Activated CD4-positive, CD25-positive, alpha-beta regulatory T cell treated with anti-CD3 and anti-CD28 coated beads, Interleukin-2, amount 50 U/mL, for 24 hours (primary cell): ENCODE measurements around the gene FDXR.
"Not testable (repeated sequence)": the region's sequence is repeated elsewhere in the genome, so short reads cannot be mapped to it uniquely, and the experiment has no call there.

ENCODE experiments used
- ATAC-seq, 2 donors: fragments of 150-1000 bp; cut with Tn5 transposase; one replicate each; pipeline ENCODE4 v1.10.0; 2021; ENCODE audit warnings: mild to moderate bottlenecking in 1 of 2, moderate library complexity in 1 of 2

FDXR gene

DNA sequence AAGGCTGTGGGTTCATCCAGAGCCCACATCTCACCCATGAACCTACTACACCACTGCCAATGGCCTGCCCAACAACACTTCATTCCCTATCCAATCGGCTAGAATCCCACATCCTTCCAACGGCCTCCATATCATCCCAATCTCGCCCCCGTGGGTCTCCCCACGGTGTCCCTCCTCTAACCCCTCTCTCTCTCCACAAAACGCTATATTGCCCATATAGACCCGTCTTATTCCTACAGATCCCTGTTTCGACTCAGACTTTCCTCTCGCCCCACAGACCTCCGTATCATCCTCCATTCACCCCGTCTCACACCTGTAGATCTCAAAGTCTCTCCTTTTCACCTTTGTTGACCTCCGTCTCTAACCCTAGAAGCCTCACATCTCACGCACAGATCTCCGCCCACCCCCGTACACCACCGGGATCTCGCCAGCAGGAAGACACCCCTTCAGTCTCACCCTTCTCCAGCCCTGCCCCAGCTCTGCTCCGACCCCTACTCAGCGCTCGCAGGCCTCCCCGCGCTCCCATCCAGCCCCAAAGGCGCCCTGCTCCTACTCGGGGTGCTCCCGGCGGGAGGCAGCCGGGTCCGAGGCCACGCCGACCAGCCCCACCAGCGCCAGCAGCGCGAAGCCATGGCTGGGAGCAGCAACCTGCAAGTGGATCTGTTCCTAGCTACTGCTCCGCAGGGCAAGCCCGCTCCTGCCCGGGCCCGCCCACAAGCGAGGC is at the start of gene FDXR:
Gene FDXR (minus strand): TSS at position 682 of the 724 bp plus-strand sequence. CDS start 50 bp downstream, at position 632.
- peak; percentile 2 to 5 for ATAC-seq

GRCh38 chr17:74922172-74922571 is 49.4 kb upstream of the FDXR start:
- no peak for ATAC-seq

- no peak for ATAC-seq
Observed at GRCh38 chr17:74921769-74922168, 49.0 kb upstream of the FDXR start.

DNA sequence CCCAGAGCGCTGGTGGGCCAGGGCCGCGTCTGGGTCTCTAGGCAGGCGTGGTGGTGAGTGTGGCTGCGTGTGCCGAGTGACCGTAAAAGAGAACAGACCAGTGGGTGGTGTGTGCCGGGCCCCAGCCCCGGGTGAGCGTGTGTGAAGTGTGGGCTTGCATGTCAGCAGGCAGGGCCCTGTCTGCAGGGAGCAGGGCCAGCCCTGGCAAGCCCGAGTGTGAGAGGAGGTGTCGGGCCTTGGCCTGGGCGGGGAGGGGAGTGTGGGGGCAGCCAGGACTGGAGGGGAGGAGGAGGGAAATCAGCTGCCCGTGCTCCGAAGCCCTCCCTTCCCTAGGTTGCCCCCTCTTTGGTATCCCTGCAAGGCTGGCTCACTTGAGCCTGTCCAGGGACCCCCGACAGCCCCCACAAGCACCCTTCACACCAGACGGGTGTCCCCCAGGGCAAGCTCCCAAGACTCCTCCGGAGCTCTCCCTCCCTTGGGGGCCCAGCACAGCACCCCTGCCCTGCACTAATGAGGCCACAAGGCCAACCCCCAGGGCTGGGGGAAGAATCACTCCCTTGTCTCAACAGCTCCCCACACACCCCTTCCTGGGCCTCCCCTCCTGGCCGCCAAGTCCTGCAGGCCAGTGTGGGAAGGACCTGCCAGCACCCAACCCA is 48.4 kb upstream of the FDXR start:
- no peak for ATAC-seq

GRCh38 chr17:74920642-74921025 is 47.8 kb upstream of the FDXR start:
- ATAC-seq: no peak

DNA sequence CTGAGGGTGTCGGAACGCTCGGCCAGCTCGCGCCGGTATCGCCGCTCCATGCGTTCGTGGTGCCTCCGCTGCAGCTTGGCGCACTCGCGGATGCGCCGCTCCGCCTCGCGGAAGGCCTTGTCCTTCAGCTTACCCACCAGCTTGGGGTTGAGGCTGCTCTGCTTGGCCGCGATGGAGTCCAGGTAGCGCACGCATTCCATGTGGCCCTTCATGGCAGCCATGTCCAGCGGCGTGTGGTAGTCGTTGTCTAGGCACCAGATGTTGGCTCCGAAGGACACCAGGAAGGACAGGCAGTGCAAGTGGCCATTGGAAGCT is 47.5 kb upstream of the FDXR start:
- no peak for ATAC-seq

- no peak for ATAC-seq
Observed at GRCh38 chr17:74919440-74920305, 46.9 kb upstream of the FDXR start.

DNA sequence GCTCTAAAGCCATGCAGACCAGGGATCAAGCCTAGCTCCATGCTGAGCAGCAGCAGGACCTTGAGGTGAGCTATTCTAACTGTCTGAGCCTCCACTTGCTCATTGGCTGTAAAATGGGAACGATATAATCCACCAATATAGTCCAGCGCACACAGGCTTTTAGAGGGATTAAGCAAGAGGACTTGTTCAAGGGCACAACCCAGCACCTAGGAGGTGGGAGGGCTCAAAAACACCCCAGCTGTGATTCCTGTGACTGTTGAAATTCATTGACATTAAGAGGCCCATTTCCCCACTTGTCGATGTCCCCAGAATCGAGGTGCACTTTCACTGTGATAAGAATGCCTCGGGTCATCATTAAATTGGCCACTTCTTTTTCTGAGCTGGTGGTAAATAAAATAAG is 46.1 kb upstream of the FDXR start:
- ATAC-seq: no peak

GRCh38 chr17:74917430-74917829 is 44.6 kb upstream of the FDXR start:
- no peak for ATAC-seq

DNA sequence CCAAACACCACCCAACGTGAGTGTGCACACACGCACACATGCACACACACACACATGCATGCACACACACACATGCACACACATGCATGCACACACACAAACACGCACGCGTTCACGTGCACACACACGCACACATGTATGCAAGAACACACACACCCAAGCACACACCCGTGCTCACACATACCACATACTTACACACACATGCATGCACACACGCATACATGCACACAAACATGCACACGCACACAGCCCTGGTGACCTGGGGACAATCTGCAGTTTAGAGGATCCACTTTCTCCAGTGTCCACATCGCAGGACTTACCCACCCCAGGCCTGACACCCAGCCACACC is 44.0 kb upstream of the FDXR start:
- ATAC-seq: no peak

DNA sequence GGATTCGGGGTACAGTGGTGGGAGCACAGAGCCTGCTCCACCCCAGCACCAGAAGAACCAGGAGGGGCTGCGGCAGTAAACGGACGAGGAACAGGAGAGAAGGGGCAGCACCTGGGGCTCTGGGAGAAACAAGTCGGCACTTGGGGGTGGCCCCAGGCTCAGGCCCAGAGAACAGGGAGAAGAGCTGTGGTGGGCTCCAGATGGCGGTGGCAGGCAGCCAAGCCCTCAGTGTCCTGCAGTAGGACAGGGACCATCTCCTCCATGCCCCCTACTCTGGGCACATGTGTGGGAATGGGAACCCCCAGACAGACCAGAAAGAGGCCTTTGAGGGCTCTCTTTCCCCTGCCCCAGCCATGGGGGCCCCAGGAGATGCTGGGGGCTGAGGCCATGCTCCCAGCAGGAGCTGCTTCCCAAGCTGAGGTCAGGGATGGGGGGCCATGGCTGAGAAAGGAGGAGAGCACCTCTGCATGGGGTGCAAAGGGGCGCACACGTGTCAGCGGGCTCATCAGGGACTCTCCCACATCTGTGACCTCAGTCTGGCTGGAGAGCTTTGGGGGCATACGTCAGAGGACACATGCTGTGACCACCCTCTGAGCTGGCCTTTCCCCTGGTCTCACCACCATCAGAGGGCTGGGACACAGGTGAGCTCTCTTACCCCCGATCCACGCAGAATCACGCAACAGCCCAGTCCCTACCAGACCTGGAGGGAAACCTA is 43.5 kb upstream of the FDXR start:
- ATAC-seq: no peak

- ATAC-seq: not testable (repeated sequence)
Observed at GRCh38 chr17:74911423-74911822, 38.6 kb upstream of the FDXR start.

DNA sequence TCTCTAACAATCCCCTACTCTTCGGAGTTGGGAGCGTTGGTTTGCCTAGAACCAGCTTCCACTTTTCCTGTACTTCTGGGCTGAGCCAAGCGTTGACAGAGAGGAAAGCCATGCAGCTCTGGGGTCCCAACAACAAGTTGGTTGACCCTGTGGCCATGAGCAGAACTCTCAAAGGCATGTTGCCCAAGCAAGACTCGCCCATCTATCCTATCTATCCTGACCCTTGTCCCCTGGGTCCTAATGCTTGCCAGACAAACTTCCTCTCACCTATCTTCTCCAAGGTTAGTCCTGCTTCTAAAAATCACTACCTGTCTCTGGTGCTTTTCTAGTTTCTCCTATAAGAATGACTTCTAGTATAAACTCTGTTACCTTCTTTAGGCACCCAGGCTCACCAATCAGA is 36.3 kb upstream of the FDXR start:
- not testable (repeated sequence) for ATAC-seq

DNA sequence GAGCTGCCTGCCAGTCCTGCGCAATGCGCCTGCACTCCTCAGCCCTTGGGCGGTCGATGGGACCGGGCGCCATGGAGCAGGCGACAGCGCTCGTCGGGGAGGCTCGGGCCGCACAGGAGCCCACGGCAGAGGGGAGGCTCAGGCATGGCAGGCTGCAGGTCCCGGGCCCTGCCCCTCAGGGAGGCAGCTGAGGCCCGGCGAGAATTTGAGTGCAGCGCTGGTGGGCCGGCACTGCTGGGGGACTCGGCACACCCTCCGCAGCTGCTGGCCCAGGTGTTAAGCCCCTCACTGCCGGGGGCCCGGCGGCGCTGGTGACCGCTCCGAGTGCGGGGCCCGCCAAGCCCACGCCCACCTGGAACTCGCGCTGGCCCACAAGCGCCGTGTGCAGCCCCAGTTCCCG is 34.2 kb upstream of the FDXR start:
- no peak for ATAC-seq

DNA sequence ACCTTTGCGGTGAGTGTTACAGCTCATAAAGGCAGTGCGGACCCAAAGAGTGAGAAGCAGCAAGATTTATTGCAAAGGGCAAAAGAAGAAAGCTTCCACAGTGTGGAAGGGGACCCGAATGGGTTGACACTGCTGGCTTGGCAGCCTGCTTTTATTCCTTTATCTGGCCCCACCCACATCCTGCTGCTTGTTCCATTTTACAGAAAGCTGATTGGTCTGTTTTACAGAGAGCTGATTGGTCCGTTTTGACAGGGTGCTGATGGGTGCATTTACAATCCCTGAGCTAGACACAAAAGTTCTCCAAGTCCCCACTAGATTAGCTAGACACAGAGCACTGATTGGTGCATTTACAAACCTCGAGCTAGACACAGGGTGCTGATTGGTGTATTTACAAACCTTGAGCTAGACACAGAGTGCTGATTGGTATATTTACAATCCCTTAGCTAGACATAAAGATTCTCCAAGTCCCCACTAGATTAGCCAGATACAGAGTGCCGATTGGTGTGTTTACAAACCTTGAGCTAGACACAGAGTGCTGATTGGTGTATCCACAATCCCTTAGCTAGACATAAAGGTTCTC is 33.5 kb upstream of the FDXR start:
- not testable (repeated sequence) for ATAC-seq

- no peak for ATAC-seq
Observed at GRCh38 chr17:74904687-74905409, 32.1 kb upstream of the FDXR start.

- ATAC-seq: no peak
Observed at GRCh38 chr17:74903671-74904070, 30.9 kb upstream of the FDXR start.

GRCh38 chr17:74903034-74903433 is 30.2 kb upstream of the FDXR start:
- no peak for ATAC-seq

DNA sequence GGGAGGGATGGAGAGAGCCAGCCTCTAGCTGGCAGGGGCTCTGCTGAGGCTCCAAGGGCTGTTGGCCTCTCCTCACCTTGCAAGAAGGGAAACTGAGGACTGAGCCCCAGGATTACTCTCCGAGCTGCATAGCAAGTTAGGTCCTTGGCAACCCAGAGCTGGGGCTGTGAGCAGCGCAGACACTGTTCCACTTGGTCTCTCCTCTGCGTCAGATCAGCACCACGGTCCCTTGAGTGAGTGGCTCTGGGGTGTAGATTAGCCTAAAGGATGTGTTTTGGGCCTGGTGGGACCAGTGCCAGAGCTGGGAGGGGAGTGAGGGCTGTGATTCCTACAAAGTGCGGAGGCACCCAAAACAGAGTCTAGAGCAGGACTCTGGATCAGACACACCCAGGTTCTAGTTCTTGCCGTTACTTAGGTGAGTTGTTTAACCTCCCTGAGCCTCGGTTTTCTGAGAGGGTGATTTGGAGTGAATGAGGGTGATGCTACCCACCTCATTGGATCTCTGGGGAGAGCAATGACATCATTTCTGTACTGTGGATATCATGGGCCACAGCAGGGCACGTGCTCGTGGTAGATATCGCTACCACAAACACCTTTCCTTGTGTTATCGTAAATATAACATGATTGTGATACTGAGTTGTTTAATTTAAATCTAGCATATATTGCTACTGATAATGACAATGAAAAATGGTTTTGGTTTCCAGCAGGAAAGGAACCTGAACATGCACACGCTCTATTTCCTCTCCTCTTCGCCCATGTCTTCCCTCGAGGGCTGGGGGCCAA is 28.8 kb upstream of the FDXR start:
- no peak for ATAC-seq

GRCh38 chr17:74900208-74900607 is 27.4 kb upstream of the FDXR start:
- no peak for ATAC-seq

DNA sequence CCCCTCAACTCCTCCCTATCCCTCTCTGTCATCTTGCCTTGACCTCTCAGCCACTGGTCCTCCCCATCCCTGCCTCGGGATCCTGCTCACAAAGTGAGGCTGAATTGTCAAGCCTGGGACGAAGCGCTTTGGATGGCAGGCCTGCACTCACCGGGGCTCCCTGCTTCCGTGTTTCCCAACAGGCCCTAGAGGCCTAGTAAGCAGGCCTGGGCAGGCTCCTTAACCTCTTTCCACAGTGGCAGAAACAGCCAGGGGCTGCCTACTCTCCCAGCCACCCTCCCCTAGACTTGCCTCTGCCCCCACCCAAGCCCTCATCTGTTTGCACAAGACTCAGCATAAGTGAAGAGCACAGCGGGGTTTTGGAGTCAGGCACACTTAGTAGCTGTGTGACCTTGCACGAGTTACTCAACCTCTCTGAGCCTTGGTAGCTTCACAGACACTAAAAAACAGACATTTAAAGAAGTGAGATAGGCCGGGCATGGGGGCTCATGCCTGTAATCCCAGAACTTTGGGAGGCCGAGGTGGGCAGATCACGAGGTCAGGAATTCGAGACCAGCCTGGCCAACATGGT is 25.7 kb upstream of the FDXR start:
- no peak for ATAC-seq
